Measurements from ENCODE around the gene RPS3. TPM values are rescaled to one million over a fixed set of nuclear protein-coding genes. Genes with fewer than 3 reads are reported as not detected.
"Not testable (repeated sequence)": the region's sequence is repeated elsewhere in the genome, so short reads cannot be mapped to it uniquely, and the experiment has no call there.

Gene RPS3
- total and polyA plus RNA-seq, 2 donors: 3,302 to 4,078 TPM

GRCh38 chr11:75400146-75400865, 988 bp downstream of the RPS3 start:
- Histone ChIP-seq H3K4me3 (ENCODE audit: low read length in 2 of 2) (peak overlapping the region; percentile 87 to 98), H3K27me3 (ENCODE audit: control insufficient read depth in 2 of 2, insufficient read depth in 1 of 2, low read length in 1 of 2) (no peaks in the 10 kb centered on the region), H3K4me1 (ENCODE audit: control insufficient read depth in 2 of 2, insufficient read depth in 2 of 2, low read length in 2 of 2) (peaks cover 8 to 14% of the 10 kb centered on the region in 2 donors), H3K9me3 (ENCODE audit: control insufficient read depth in 2 of 2, insufficient read depth in 1 of 2, low read length in 1 of 2) (no peaks in the 10 kb centered on the region), H3K36me3 (ENCODE audit: control insufficient read depth in 2 of 2, insufficient read depth in 2 of 2, low read length in 1 of 2) (peaks cover 41 to 44% of the 10 kb centered on the region in 2 donors), H3K27ac (ENCODE audit: low read depth in 1 of 2, low read length in 1 of 2) (peak overlapping the region; percentile 97)
- peak in 7 of 9 donors; percentile 12 to 59 (median 31) for DNase-seq (ENCODE audit: low read depth in 6 of 9, low spot score in 9 of 9)
- 12% methylated on average over 11 of the region's 11 CpGs for WGBS

GRCh38 chr11:75402002-75402773, 2.9 kb downstream of the RPS3 start:
- H3K27me3 ChIP-seq (ENCODE audit: control insufficient read depth in 2 of 2, insufficient read depth in 1 of 2, low read length in 1 of 2): no peaks in the 10 kb centered on the region
- no peak overlapping the region for H3K27ac ChIP-seq (ENCODE audit: low read depth in 1 of 2, low read length in 1 of 2)
- DNase-seq (ENCODE audit: low read depth in 6 of 9, low spot score in 9 of 9): no peak
- WGBS: 97% methylated on average over 10 of the region's 10 CpGs
- H3K4me1 ChIP-seq (ENCODE audit: control insufficient read depth in 2 of 2, insufficient read depth in 2 of 2, low read length in 2 of 2): peaks cover 8 to 14% of the 10 kb centered on the region in 2 donors
- no peak overlapping the region for H3K4me3 ChIP-seq (ENCODE audit: low read length in 2 of 2)
- H3K9me3 ChIP-seq (ENCODE audit: control insufficient read depth in 2 of 2, insufficient read depth in 1 of 2, low read length in 1 of 2): no peaks in the 10 kb centered on the region
- peaks cover 57 to 62% of the 10 kb centered on the region in 2 donors for H3K36me3 ChIP-seq (ENCODE audit: control insufficient read depth in 2 of 2, insufficient read depth in 2 of 2, low read length in 1 of 2)

DNA sequence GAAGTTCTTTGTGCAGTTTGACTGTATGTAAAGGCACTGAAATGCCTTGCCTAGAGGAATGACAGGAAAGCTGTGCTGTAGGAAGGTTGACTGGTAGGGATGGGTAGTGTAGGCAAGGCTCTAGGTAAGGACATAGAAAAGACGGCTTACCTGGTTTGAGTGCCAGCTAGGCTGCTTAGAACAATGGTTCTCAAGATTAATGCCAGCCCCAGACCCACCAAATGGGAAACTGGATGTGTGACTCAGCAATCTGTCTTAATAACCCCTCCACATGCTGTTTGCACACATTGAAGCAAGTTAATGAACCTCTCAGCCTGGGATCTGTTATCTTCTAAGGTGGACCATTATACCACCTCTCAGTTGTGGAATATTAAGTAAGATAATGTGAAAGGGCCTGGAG, 3.7 kb downstream of the RPS3 start:
- Histone ChIP-seq H3K27me3 (ENCODE audit: control insufficient read depth in 2 of 2, insufficient read depth in 1 of 2, low read length in 1 of 2) (no peaks in the 10 kb centered on the region), H3K4me3 (ENCODE audit: low read length in 2 of 2) (no peak overlapping the region), H3K27ac (ENCODE audit: low read depth in 1 of 2, low read length in 1 of 2) (no peak overlapping the region), H3K9me3 (ENCODE audit: control insufficient read depth in 2 of 2, insufficient read depth in 1 of 2, low read length in 1 of 2) (no peaks in the 10 kb centered on the region), H3K4me1 (ENCODE audit: control insufficient read depth in 2 of 2, insufficient read depth in 2 of 2, low read length in 2 of 2) (peaks cover 8 to 14% of the 10 kb centered on the region in 2 donors), H3K36me3 (ENCODE audit: control insufficient read depth in 2 of 2, insufficient read depth in 2 of 2, low read length in 1 of 2) (peaks cover 58 to 69% of the 10 kb centered on the region in 2 donors)
- no peak for DNase-seq (ENCODE audit: low read depth in 6 of 9, low spot score in 9 of 9)
- WGBS: 98% methylated on average over 1 of the region's 1 CpG

DNA sequence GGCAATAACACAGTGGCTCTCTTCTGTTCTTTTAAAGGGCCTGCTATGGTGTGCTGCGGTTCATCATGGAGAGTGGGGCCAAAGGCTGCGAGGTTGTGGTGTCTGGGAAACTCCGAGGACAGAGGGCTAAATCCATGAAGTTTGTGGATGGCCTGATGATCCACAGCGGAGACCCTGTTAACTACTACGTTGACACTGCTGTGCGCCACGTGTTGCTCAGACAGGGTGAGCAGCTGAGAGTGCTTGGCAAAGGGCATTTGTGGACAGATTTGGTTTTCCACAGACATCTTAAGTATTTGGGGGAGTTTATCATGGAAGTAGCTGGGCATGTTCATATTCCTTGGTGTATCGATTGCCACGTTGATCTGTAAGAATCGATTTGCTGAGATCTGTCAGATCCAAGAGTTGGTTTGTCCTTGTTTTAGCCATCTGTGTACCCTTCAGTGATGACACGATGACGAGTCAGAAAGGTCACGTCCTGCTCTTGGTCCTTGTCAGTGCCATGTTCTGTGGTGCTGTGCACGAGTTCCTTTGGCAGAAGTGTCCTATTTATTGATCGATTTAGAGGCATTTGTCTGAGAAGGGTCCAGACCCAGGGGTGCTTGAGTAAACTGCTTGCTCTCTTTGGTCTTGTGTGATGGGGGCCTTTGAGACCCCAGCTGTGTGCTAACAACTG, 4.8 kb downstream of the RPS3 start:
- 97% methylated on average over 15 of the region's 15 CpGs for WGBS
- no peaks in the 10 kb centered on the region for H3K9me3 ChIP-seq (ENCODE audit: control insufficient read depth in 2 of 2, insufficient read depth in 1 of 2, low read length in 1 of 2)
- H3K4me1 ChIP-seq (ENCODE audit: control insufficient read depth in 2 of 2, insufficient read depth in 2 of 2, low read length in 2 of 2): peaks cover 8 to 14% of the 10 kb centered on the region in 2 donors
- H3K4me3 ChIP-seq (ENCODE audit: low read length in 2 of 2): no peak overlapping the region
- H3K36me3 ChIP-seq (ENCODE audit: control insufficient read depth in 2 of 2, insufficient read depth in 2 of 2, low read length in 1 of 2): peaks cover 67 to 77% of the 10 kb centered on the region in 2 donors
- no peak for DNase-seq (ENCODE audit: low read depth in 6 of 9, low spot score in 9 of 9)
- H3K27ac ChIP-seq (ENCODE audit: low read depth in 1 of 2, low read length in 1 of 2): no peak overlapping the region
- H3K27me3 ChIP-seq (ENCODE audit: control insufficient read depth in 2 of 2, insufficient read depth in 1 of 2, low read length in 1 of 2): no peaks in the 10 kb centered on the region

DNA sequence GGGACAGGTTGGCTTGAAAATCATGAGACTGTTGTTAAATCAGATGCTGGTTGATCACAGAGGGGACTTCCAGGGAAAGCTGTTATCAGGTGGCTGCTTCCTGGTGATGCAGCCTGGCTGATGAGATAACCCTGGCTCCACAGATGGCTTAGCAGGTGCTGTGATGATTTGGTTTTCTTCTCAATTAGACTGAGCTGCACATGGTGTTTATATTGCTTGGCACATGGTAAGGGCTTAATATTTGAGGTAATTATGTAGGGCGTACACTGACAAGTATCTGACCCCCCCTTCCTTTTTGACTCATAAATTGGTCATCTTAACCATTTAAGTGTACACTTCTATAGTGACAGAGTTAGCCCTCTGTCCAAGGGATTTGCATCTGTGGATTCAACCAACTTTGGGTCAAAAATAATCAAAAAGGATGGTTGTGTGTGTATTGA, 7.0 kb downstream of the RPS3 start:
- 92% methylated on average over 1 of the region's 1 CpG for WGBS
- DNase-seq (ENCODE audit: low read depth in 6 of 9, low spot score in 9 of 9): no peak
- Histone ChIP-seq H3K27ac (ENCODE audit: low read depth in 1 of 2, low read length in 1 of 2) (peak overlapping the region in 1 of 2 donors; percentile 8), H3K27me3 (ENCODE audit: control insufficient read depth in 2 of 2, insufficient read depth in 1 of 2, low read length in 1 of 2) (no peaks in the 10 kb centered on the region), H3K36me3 (ENCODE audit: control insufficient read depth in 2 of 2, insufficient read depth in 2 of 2, low read length in 1 of 2) (peaks cover 62 to 72% of the 10 kb centered on the region in 2 donors), H3K4me1 (ENCODE audit: control insufficient read depth in 2 of 2, insufficient read depth in 2 of 2, low read length in 2 of 2) (peaks cover 5 to 9% of the 10 kb centered on the region in 2 donors), H3K4me3 (ENCODE audit: low read length in 2 of 2) (no peak overlapping the region), H3K9me3 (ENCODE audit: control insufficient read depth in 2 of 2, insufficient read depth in 1 of 2, low read length in 1 of 2) (no peaks in the 10 kb centered on the region)

DNA sequence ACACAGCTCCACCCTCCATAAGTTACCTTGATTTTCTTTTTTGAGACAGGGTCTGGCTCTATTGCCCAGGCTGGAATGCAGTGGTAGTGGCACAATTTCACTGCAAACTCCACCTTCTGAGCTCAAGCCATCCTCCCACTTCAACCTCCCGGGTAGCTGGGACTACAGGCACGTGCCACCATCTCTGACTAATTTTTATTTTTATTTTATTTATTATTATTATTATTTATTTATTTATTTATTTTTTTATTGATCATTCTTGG, 9.6 kb downstream of the RPS3 start:
- H3K27me3 ChIP-seq (ENCODE audit: control insufficient read depth in 2 of 2, insufficient read depth in 1 of 2, low read length in 1 of 2): no peaks in the 10 kb centered on the region
- no peak for DNase-seq (ENCODE audit: low read depth in 6 of 9, low spot score in 9 of 9)
- no peaks in the 10 kb centered on the region for H3K9me3 ChIP-seq (ENCODE audit: control insufficient read depth in 2 of 2, insufficient read depth in 1 of 2, low read length in 1 of 2)
- H3K4me3 ChIP-seq (ENCODE audit: low read length in 2 of 2): no peak overlapping the region
- H3K27ac ChIP-seq (ENCODE audit: low read depth in 1 of 2, low read length in 1 of 2): no peak overlapping the region
- peaks cover 49 to 66% of the 10 kb centered on the region in 2 donors for H3K36me3 ChIP-seq (ENCODE audit: control insufficient read depth in 2 of 2, insufficient read depth in 2 of 2, low read length in 1 of 2)
- H3K4me1 ChIP-seq (ENCODE audit: control insufficient read depth in 2 of 2, insufficient read depth in 2 of 2, low read length in 2 of 2): no peaks in the 10 kb centered on the region
- over 99% methylated on average over 2 of the region's 2 CpGs for WGBS

GRCh38 chr11:75409971-75410370, 10.7 kb downstream of the RPS3 start:
- not testable (repeated sequence) for H3K4me3 ChIP-seq (ENCODE audit: low read length in 2 of 2); H3K27ac ChIP-seq (ENCODE audit: low read depth in 1 of 2, low read length in 1 of 2); H3K4me1 ChIP-seq (ENCODE audit: control insufficient read depth in 2 of 2, insufficient read depth in 2 of 2, low read length in 2 of 2); H3K9me3 ChIP-seq (ENCODE audit: control insufficient read depth in 2 of 2, insufficient read depth in 1 of 2, low read length in 1 of 2); DNase-seq (ENCODE audit: low read depth in 6 of 9, low spot score in 9 of 9); H3K27me3 ChIP-seq (ENCODE audit: control insufficient read depth in 2 of 2, insufficient read depth in 1 of 2, low read length in 1 of 2)
- H3K36me3 ChIP-seq (ENCODE audit: control insufficient read depth in 2 of 2, insufficient read depth in 2 of 2, low read length in 1 of 2): peaks cover 48 to 63% of the 10 kb centered on the region in 2 donors
- WGBS: 97% methylated on average over 27 of the region's 33 CpGs

- not testable (repeated sequence) for H3K9me3 ChIP-seq (ENCODE audit: control insufficient read depth in 2 of 2, insufficient read depth in 1 of 2, low read length in 1 of 2); H3K27me3 ChIP-seq (ENCODE audit: control insufficient read depth in 2 of 2, insufficient read depth in 1 of 2, low read length in 1 of 2); DNase-seq (ENCODE audit: low read depth in 6 of 9, low spot score in 9 of 9); H3K27ac ChIP-seq (ENCODE audit: low read depth in 1 of 2, low read length in 1 of 2); H3K4me3 ChIP-seq (ENCODE audit: low read length in 2 of 2); H3K4me1 ChIP-seq (ENCODE audit: control insufficient read depth in 2 of 2, insufficient read depth in 2 of 2, low read length in 2 of 2)
- H3K36me3 ChIP-seq (ENCODE audit: control insufficient read depth in 2 of 2, insufficient read depth in 2 of 2, low read length in 1 of 2): peaks cover 30 to 47% of the 10 kb centered on the region in 2 donors
- WGBS: 95% methylated on average over 10 of the region's 10 CpGs
Measured at GRCh38 chr11:75413146-75413545, 13.8 kb downstream of the RPS3 start.

- Histone ChIP-seq H3K4me3 (ENCODE audit: low read length in 2 of 2) (no peak overlapping the region), H3K27ac (ENCODE audit: low read depth in 1 of 2, low read length in 1 of 2) (no peak overlapping the region), H3K9me3 (ENCODE audit: control insufficient read depth in 2 of 2, insufficient read depth in 1 of 2, low read length in 1 of 2) (no peaks in the 10 kb centered on the region), H3K4me1 (ENCODE audit: control insufficient read depth in 2 of 2, insufficient read depth in 2 of 2, low read length in 2 of 2) (no peaks in the 10 kb centered on the region), H3K36me3 (ENCODE audit: control insufficient read depth in 2 of 2, insufficient read depth in 2 of 2, low read length in 1 of 2) (peaks cover 27 to 41% of the 10 kb centered on the region in 2 donors), H3K27me3 (ENCODE audit: control insufficient read depth in 2 of 2, insufficient read depth in 1 of 2, low read length in 1 of 2) (no peaks in the 10 kb centered on the region)
- 96% methylated on average over 2 of the region's 2 CpGs for WGBS
- DNase-seq (ENCODE audit: low read depth in 6 of 9, low spot score in 9 of 9): no peak
Measured at GRCh38 chr11:75413864-75414263, 14.5 kb downstream of the RPS3 start.
